MM.1S (cell line): Measurements from ENCODE around the gene COL13A1.

ENCODE experiments used
- EZH2phosphoT487 ChIP-seq: fragments of 300-600 bp; sonication (generic); IDR thresholded peaks from 2 replicates; pipeline ENCODE4 v1.6.1; 2018; ENCODE audit warnings: antibody characterized with exemption, low read length
- TF ChIP-seq, protein P1 (sequence below): fragments of 300-600 bp; sonication (generic); IDR thresholded peaks from 2 replicates; pipeline ENCODE4 v1.5.1; 2016; ENCODE audit warnings: antibody characterized with exemption, low read length, mixed read lengths

DNA sequence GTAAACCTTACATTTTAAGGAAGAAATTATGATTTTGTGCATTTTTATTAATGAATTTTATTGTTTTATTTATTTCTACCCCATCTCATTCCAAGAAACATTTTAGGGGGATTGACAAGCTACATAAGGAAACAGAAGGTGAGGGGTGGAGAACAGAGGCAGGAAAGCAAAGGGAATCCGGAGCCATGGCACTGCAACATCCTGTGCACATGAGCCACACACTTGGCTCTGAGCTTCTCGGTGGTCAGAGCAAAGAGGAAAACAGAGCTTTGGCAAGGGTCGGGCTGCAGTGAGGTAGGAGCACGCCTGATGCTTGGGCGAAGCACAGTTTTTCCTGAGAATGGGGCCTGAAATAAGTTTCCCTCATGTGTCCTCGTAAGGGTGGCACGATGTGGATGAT is 68.9 kb downstream of the COL13A1 start:
- TF ChIP-seq, protein P1, sequence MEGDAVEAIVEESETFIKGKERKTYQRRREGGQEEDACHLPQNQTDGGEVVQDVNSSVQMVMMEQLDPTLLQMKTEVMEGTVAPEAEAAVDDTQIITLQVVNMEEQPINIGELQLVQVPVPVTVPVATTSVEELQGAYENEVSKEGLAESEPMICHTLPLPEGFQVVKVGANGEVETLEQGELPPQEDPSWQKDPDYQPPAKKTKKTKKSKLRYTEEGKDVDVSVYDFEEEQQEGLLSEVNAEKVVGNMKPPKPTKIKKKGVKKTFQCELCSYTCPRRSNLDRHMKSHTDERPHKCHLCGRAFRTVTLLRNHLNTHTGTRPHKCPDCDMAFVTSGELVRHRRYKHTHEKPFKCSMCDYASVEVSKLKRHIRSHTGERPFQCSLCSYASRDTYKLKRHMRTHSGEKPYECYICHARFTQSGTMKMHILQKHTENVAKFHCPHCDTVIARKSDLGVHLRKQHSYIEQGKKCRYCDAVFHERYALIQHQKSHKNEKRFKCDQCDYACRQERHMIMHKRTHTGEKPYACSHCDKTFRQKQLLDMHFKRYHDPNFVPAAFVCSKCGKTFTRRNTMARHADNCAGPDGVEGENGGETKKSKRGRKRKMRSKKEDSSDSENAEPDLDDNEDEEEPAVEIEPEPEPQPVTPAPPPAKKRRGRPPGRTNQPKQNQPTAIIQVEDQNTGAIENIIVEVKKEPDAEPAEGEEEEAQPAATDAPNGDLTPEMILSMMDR = no peak
- TF ChIP-seq EZH2phosphoT487 = no peak
